ENCODE data around the gene LAMA5.

LAMA5 gene

DNA sequence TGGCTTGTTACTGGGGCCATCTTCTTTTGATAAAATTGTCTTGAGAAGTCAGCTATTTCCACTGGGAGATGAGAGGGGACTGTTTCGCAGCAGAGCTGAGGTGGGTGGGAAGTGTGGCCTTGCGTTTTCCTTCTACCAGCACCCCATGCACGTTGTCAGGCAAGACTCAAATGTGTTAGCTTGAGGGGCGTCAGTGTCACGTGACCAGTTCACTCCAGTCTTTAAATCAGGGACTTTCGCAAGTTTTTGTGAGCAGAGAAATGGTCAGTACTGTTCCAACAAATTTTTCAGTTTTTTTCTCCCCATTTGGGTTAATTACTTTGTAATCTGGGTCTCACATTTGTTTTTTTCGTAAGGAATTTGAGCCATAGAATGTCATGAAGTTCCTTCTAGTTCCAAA is 85.0 kb downstream of the LAMA5 start:
- no peaks in the 10 kb centered on the region for H3F3A ChIP-seq (ENCODE audit: insufficient read depth)
- no peak overlapping the region for H2AFZ ChIP-seq (ENCODE audit: low read depth, low read length, severe bottlenecking)
- H3K9ac ChIP-seq (ENCODE audit: low read length) = no peak overlapping the region
- no peaks in the 10 kb centered on the region for H3K9me2 ChIP-seq (replicated peaks; ENCODE audit: insufficient read depth, low read length)
- no peaks in the 10 kb centered on the region for H3K36me3 ChIP-seq (ENCODE audit: low read length)
- no peaks in the 10 kb centered on the region for H3K79me2 ChIP-seq (ENCODE audit: insufficient read depth, low read length)
- no peak overlapping the region for H3K4me2 ChIP-seq (ENCODE audit: low read depth, low read length, poor library complexity, severe bottlenecking)
- no peaks in the 10 kb centered on the region for H3K9me3 ChIP-seq (ENCODE audit: insufficient read depth, low read length)
- H4K20me1 ChIP-seq (ENCODE audit: low read depth, low read length) = no peaks in the 10 kb centered on the region
- H3K4me3 ChIP-seq (ENCODE audit: insufficient read depth, low read length, poor library complexity, severe bottlenecking) = no peak overlapping the region
- TF ChIP-seq CTCF (IDR thresholded peaks at IDR 0.05; ENCODE audit: insufficient read depth, low read length, poor library complexity, severe bottlenecking) (no peak), EZH2phosphoT487 (conservative IDR thresholded peaks at IDR 0.05; ENCODE audit: low read length) (no peak)
- no peak overlapping the region for H3K27ac ChIP-seq (ENCODE audit: low read depth, low read length)
- no peaks in the 10 kb centered on the region for H3K27me3 ChIP-seq (ENCODE audit: low read length)

- Histone ChIP-seq H3K27ac (ENCODE audit: low read depth, low read length) (no peak overlapping the region), H3K36me3 (ENCODE audit: low read length) (no peaks in the 10 kb centered on the region), H3K4me3 (ENCODE audit: insufficient read depth, low read length, poor library complexity, severe bottlenecking) (no peak overlapping the region), H3K9me3 (ENCODE audit: insufficient read depth, low read length) (no peaks in the 10 kb centered on the region), H3K79me2 (ENCODE audit: insufficient read depth, low read length) (no peaks in the 10 kb centered on the region), H3K4me2 (ENCODE audit: low read depth, low read length, poor library complexity, severe bottlenecking) (no peak overlapping the region), H4K20me1 (ENCODE audit: low read depth, low read length) (no peaks in the 10 kb centered on the region), H3K9me2 (replicated peaks; ENCODE audit: insufficient read depth, low read length) (no peaks in the 10 kb centered on the region), H3K27me3 (ENCODE audit: low read length) (no peaks in the 10 kb centered on the region), H2AFZ (ENCODE audit: low read depth, low read length, severe bottlenecking) (no peak overlapping the region), H3F3A (ENCODE audit: insufficient read depth) (no peaks in the 10 kb centered on the region), H3K9ac (ENCODE audit: low read length) (no peak overlapping the region)
- TF ChIP-seq CTCF (IDR thresholded peaks at IDR 0.05; ENCODE audit: insufficient read depth, low read length, poor library complexity, severe bottlenecking) = no peak
- TF ChIP-seq EZH2phosphoT487 (conservative IDR thresholded peaks at IDR 0.05; ENCODE audit: low read length) = no peak
Measured at GRCh38 chr20:62281161-62281933, 85.8 kb downstream of the LAMA5 start.

DNA sequence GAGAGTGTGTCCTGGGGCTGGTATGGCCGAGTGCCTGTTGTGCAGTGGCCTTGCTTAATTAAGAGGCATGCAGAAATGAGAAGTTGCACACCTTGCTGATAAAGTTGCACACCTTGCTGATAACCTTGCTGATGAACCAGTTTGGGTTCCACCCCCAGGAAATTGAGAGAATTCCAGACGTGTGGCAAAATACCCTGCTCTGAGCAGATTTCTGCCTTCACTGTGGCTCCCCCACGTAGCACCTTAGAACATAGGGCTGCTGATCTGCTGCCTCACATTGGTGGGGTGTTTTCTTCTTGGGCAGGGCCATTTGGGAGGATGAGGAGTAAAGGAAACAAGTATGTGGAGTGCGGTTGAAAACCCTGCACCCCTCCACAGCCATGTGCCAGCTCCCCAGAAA is 86.8 kb downstream of the LAMA5 start:
- no peak overlapping the region for H2AFZ ChIP-seq (ENCODE audit: low read depth, low read length, severe bottlenecking)
- no peak overlapping the region for H3K27ac ChIP-seq (ENCODE audit: low read depth, low read length)
- no peaks in the 10 kb centered on the region for H3K36me3 ChIP-seq (ENCODE audit: low read length)
- no peaks in the 10 kb centered on the region for H3K9me3 ChIP-seq (ENCODE audit: insufficient read depth, low read length)
- no peaks in the 10 kb centered on the region for H4K20me1 ChIP-seq (ENCODE audit: low read depth, low read length)
- no peaks in the 10 kb centered on the region for H3K27me3 ChIP-seq (ENCODE audit: low read length)
- H3K9me2 ChIP-seq (replicated peaks; ENCODE audit: insufficient read depth, low read length) = no peaks in the 10 kb centered on the region
- H3K9ac ChIP-seq (ENCODE audit: low read length) = no peak overlapping the region
- H3K79me2 ChIP-seq (ENCODE audit: insufficient read depth, low read length) = no peaks in the 10 kb centered on the region
- no peak overlapping the region for H3K4me2 ChIP-seq (ENCODE audit: low read depth, low read length, poor library complexity, severe bottlenecking)
- no peaks in the 10 kb centered on the region for H3F3A ChIP-seq (ENCODE audit: insufficient read depth)
- TF ChIP-seq EZH2phosphoT487 (conservative IDR thresholded peaks at IDR 0.05; ENCODE audit: low read length) = no peak
- TF ChIP-seq CTCF (IDR thresholded peaks at IDR 0.05; ENCODE audit: insufficient read depth, low read length, poor library complexity, severe bottlenecking) = no peak
- H3K4me3 ChIP-seq (ENCODE audit: insufficient read depth, low read length, poor library complexity, severe bottlenecking) = no peak overlapping the region

All from SU-DHL-6 (cell line).